ENCODE results near the gene MOCS1. TPM values are rescaled to one million over a fixed set of nuclear protein-coding genes. Genes with fewer than 3 reads are reported as not detected.

MOCS1 gene
- total RNA-seq, 1 donor from 2014 or later: 3.8 TPM

DNA sequence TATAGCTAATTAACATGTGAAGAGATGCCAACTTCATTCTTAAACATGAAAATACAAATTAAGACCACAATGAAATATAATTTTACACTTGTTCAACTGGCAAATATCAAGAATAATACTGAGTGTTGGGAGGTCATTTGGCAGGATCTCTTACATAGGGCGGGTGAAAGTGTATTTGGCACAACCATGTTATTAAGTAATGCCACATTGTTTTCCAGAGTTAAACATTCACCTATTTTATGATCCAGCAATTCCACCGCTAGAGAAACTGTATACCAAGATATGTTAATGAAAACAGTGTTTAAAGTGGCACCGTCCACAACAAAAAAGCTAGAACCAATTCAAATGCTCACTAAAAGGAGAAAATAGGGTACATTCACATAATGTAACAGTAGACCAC, 14.1 kb downstream of the MOCS1 start:
- DNase-seq (ENCODE audit: low spot score in 2 of 2, unreplicated experiment in 2 of 2): no peak
- Mint-ChIP-seq H3K9me3 (peaks cover 3% of the 10 kb centered on the region), H3K27ac (no peak overlapping the region), H3K27me3 (ENCODE audit: low read depth) (no peaks in the 10 kb centered on the region), H3K4me3 (no peak overlapping the region), H3K36me3 (no peaks in the 10 kb centered on the region), H3K4me1 (no peaks in the 10 kb centered on the region)
- no peak for TF ChIP-seq CTCF (IDR thresholded peaks at IDR 0.05; ENCODE audit: unreplicated experiment)

- Mint-ChIP-seq H3K9me3 (peaks cover 3% of the 10 kb centered on the region), H3K27me3 (ENCODE audit: low read depth) (no peaks in the 10 kb centered on the region), H3K36me3 (no peaks in the 10 kb centered on the region), H3K4me1 (no peaks in the 10 kb centered on the region), H3K27ac (no peak overlapping the region), H3K4me3 (no peak overlapping the region)
- no peak for DNase-seq (ENCODE audit: low spot score in 2 of 2, unreplicated experiment in 2 of 2)
- no peak for TF ChIP-seq CTCF (IDR thresholded peaks at IDR 0.05; ENCODE audit: unreplicated experiment)
Observed at GRCh38 chr6:39918831-39919230, 15.4 kb downstream of the MOCS1 start.

- no peak for DNase-seq (ENCODE audit: low spot score in 2 of 2, unreplicated experiment in 2 of 2)
- no peak overlapping the region for H3K4me3 Mint-ChIP-seq
- H3K36me3 Mint-ChIP-seq: no peaks in the 10 kb centered on the region
- no peaks in the 10 kb centered on the region for H3K27me3 Mint-ChIP-seq (ENCODE audit: low read depth)
- no peak overlapping the region for H3K27ac Mint-ChIP-seq
- no peaks in the 10 kb centered on the region for H3K4me1 Mint-ChIP-seq
- TF ChIP-seq CTCF (IDR thresholded peaks at IDR 0.05; ENCODE audit: unreplicated experiment): no peak
- peaks cover 3% of the 10 kb centered on the region for H3K9me3 Mint-ChIP-seq
Observed at GRCh38 chr6:39917981-39918380, 16.3 kb downstream of the MOCS1 start.

DNA sequence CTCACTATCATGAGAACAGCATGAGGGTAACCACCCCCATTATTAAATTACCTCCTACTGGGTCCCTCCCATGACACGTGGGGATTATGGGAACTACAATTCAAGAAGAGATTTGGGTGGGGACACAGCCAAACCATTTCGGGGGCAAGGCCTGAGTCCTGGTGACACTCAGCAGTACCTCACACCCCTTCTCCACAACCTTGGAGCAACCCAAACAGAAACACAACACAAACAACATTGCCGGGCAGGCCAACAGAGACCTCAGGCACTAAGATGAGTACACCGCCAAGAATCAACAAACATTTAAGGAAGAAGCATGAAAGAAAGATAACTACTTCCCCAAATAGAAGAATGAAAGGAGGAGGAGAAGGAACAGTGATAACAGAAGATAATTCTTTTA, 16.9 kb downstream of the MOCS1 start:
- no peak for DNase-seq (ENCODE audit: low spot score in 2 of 2, unreplicated experiment in 2 of 2)
- peaks cover 3% of the 10 kb centered on the region for H3K9me3 Mint-ChIP-seq
- no peak overlapping the region for H3K27ac Mint-ChIP-seq
- no peak for TF ChIP-seq CTCF (IDR thresholded peaks at IDR 0.05; ENCODE audit: unreplicated experiment)
- H3K27me3 Mint-ChIP-seq (ENCODE audit: low read depth): no peaks in the 10 kb centered on the region
- H3K4me3 Mint-ChIP-seq: no peak overlapping the region
- no peaks in the 10 kb centered on the region for H3K4me1 Mint-ChIP-seq
- H3K36me3 Mint-ChIP-seq: no peaks in the 10 kb centered on the region

DNA sequence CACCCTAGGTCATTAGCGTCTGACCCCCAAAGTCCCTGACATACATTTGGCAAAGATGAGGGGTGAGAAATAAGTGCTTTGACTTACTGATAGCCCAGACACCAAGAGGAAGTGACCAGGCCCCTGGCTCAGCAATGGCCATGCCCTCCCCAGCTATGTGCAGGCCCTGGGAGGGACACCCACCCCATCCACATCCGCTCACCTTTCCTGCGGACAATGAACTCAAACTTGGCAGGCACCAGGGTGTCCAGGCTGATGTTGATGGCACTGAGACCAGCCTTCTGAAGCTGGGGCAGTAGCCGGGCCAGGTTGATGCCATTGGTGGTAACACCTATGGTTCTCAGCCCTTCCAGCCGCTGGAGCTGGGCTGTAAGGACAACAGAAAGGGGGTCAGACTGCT, 18.4 kb downstream of the MOCS1 start:
- Mint-ChIP-seq H3K27me3 (ENCODE audit: low read depth) (no peaks in the 10 kb centered on the region), H3K27ac (no peak overlapping the region), H3K4me3 (no peak overlapping the region)

More for the DNA sequence above, 18.4 kb downstream of the MOCS1 start:
- Mint-ChIP-seq H3K9me3 (peaks cover 3% of the 10 kb centered on the region), H3K36me3 (no peaks in the 10 kb centered on the region), H3K4me1 (no peaks in the 10 kb centered on the region)
- no peak for TF ChIP-seq CTCF (IDR thresholded peaks at IDR 0.05; ENCODE audit: unreplicated experiment)
- DNase-seq (ENCODE audit: low spot score in 2 of 2, unreplicated experiment in 2 of 2): no peak

All from mesothelial cell of epicardium (in vitro differentiated cells).